ENCODE data around the gene DNALI1. TPM values are rescaled to one million over a fixed set of nuclear protein-coding genes. Genes with fewer than 3 reads are reported as not detected.

DNALI1 gene
- polyA plus RNA-seq, 1 experiment = 3.8 TPM

DNA sequence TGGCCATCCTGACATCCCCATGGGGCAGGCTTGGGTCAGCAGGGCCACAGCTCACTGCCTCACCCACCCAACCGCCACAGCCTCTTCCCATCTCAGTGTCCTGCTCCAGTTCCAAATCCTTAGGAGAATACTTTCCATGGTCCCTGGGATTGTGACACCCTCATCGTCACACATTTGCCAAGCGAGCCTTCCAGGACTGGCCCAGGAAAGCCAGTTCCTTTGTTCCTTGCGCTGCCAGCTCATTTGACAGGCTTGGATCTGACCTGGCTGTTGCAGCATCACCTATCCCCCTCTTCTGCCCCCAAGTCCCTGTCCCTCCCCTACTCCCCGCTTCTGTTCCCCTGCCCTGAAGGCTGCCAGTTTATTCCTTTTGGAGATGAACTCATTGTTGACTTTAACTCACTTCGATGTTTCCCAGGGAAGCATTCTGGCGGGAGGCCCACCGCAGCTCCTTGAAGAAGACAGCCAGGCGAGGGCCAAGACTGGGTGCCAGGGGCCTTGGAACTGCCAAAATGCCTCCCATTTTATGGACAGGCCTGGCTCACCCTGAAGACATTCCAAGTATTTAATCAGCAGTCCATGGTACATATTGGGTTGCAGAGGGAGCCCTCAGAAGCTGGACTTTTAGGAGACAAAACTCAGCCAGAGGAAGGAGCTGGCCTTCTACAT lies 49.2 kb downstream of the DNALI1 start:
- TF ChIP-seq, protein P1, sequence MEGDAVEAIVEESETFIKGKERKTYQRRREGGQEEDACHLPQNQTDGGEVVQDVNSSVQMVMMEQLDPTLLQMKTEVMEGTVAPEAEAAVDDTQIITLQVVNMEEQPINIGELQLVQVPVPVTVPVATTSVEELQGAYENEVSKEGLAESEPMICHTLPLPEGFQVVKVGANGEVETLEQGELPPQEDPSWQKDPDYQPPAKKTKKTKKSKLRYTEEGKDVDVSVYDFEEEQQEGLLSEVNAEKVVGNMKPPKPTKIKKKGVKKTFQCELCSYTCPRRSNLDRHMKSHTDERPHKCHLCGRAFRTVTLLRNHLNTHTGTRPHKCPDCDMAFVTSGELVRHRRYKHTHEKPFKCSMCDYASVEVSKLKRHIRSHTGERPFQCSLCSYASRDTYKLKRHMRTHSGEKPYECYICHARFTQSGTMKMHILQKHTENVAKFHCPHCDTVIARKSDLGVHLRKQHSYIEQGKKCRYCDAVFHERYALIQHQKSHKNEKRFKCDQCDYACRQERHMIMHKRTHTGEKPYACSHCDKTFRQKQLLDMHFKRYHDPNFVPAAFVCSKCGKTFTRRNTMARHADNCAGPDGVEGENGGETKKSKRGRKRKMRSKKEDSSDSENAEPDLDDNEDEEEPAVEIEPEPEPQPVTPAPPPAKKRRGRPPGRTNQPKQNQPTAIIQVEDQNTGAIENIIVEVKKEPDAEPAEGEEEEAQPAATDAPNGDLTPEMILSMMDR (IDR thresholded peaks at IDR 0.05; ENCODE audit: insufficient read depth, low read depth, low read length) = no peak
- ChIA-PET CTCF (interaction anchor here (0.8 to 11.7 kb wide), 2 partner anchors 77 to 104 kb away, joined by 3 to 214 read pairs; a partner anchor contains a TSS), POLR2A (no interaction called here)
- H3K27me3 ChIP-seq (ENCODE audit: control insufficient read depth, insufficient read depth, low read length) = peaks cover 9% of the 10 kb centered on the region
- no peaks in the 10 kb centered on the region for H3K36me3 ChIP-seq (ENCODE audit: control insufficient read depth, insufficient read depth, low read length)
- no peak for DNase-seq (ENCODE audit: low read depth)
- no peak overlapping the region for H3K4me3 ChIP-seq (ENCODE audit: low read depth, low read length)

DNA sequence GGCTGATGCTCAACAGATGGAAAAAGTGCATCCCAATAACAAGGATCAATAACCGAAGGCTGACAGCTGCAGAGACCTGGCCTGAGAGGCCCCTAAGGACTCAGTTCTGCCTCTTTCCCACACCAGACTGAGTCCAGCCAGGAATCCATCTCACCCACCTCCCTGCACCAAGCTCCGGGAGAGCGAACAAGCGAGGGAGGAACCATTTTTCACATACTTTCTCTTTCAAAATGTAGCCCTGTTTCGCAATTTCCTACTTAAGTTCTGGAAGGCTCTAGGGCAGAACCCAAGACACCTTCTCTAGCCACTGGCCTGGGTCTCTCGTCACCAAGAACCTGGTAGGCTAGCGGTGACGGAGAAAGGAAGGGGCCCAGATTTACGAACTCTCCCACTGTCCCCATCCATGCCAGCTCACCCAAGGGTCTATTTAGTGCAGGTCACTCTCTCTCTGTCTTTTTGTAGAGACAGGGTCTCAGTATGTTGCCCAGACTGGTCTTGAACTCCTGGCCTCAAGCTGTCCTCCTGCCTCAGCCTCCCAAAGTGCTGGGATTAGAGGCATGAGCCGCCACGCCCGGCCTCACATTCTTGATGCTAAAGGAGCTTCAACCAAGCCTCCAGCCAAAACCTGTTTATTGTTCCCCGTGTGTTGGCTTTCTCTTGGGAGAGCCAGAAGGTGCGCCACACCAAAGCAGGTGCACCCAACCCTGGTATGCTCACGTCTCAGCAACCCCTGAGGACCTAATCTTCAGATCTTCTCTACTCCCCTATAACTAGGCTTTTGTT lies 49.9 kb downstream of the DNALI1 start:
- Histone ChIP-seq H3K4me3 (ENCODE audit: low read depth, low read length) (no peak overlapping the region), H3K27me3 (ENCODE audit: control insufficient read depth, insufficient read depth, low read length) (peaks cover 9% of the 10 kb centered on the region), H3K36me3 (ENCODE audit: control insufficient read depth, insufficient read depth, low read length) (no peaks in the 10 kb centered on the region)
- CTCF ChIA-PET = interaction anchor here (0.6 to 11.7 kb wide), 5 partner anchors 8 to 103 kb away, joined by 3 to 214 read pairs (median 3); partner anchors contain the start of gene MEAF6
- POLR2A ChIA-PET = no interaction called here
- TF ChIP-seq, protein P1 (IDR thresholded peaks at IDR 0.05; ENCODE audit: insufficient read depth, low read depth, low read length) = no peak
- no peak for DNase-seq (ENCODE audit: low read depth)

DNA sequence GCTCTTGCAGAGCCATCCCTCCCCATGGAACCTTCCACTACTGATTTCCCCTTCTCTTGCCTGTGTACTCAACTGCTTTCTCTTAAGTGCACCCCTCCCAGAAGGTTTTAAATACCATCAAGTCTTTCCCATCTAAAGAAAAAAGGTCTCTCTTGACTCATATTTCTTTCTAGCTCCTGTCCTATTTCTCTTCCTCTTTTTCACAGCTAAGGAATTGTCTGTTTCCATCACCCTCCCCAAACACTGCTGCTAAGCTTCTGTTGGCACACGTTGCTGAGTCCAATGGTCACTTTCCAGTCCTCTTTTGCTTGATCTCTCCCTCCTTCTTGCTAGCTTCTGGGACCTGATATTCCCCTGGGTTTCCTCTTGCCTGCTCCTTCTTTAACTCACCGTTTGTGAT lies 52.3 kb downstream of the DNALI1 start:
- DNase-seq (ENCODE audit: low read depth) = no peak
- CTCF ChIA-PET = no interaction called here
- H3K36me3 ChIP-seq (ENCODE audit: control insufficient read depth, insufficient read depth, low read length) = no peaks in the 10 kb centered on the region
- peaks cover 9% of the 10 kb centered on the region for H3K27me3 ChIP-seq (ENCODE audit: control insufficient read depth, insufficient read depth, low read length)
- no peak overlapping the region for H3K4me3 ChIP-seq (ENCODE audit: low read depth, low read length)
- TF ChIP-seq, protein P1 (IDR thresholded peaks at IDR 0.05; ENCODE audit: insufficient read depth, low read depth, low read length) = no peak
- POLR2A ChIA-PET = no interaction called here

DNA sequence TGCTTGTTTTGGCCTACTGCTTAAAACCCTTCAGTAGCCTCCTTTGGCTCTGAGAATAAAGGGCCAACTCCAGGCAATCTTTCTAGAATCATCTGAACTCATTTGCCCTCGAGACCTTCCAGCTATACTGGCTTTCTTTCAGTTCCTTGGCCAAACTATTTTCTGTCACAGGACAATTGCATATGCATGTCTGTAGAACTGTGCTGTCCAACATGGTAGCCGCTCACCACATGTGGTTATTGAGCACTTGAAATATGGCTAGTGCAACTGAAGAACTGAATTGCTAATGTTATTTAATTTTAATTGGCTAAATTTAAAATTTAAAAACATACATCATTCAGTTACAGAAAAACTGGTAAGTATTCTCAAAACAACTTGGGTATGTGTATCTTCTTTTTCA lies 53.3 kb downstream of the DNALI1 start:
- no peak overlapping the region for H3K4me3 ChIP-seq (ENCODE audit: low read depth, low read length)
- no peak for DNase-seq (ENCODE audit: low read depth)
- H3K27me3 ChIP-seq (ENCODE audit: control insufficient read depth, insufficient read depth, low read length) = peaks cover 9% of the 10 kb centered on the region
- H3K36me3 ChIP-seq (ENCODE audit: control insufficient read depth, insufficient read depth, low read length) = no peaks in the 10 kb centered on the region
- CTCF ChIA-PET = no interaction called here
- TF ChIP-seq, protein P1 (IDR thresholded peaks at IDR 0.05; ENCODE audit: insufficient read depth, low read depth, low read length) = no peak
- POLR2A ChIA-PET = no interaction called here

DNA sequence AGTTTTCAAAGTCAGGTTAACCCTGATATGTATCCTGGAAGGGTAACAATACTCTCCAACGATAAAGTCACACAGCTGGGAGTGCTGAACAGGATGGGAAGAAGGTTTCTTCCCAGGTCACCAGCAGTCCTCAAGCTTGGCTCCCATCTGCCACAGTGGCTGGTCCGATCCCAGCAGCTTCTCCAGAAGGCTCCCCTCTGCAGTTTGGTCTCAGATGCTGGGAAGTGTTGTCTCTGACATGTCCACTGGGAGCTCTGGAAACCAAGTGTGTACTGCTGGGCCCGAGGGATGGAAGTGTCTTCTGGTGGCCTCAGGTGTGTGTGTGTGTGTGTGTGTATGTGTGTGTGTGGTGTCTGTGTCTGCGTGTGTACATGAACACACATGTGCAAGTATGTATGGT lies 55.4 kb downstream of the DNALI1 start:
- POLR2A ChIA-PET = no interaction called here
- Histone ChIP-seq H3K27me3 (ENCODE audit: control insufficient read depth, insufficient read depth, low read length) (peaks cover 12% of the 10 kb centered on the region), H3K36me3 (ENCODE audit: control insufficient read depth, insufficient read depth, low read length) (no peaks in the 10 kb centered on the region), H3K4me3 (ENCODE audit: low read depth, low read length) (no peak overlapping the region)
- DNase-seq (ENCODE audit: low read depth) = no peak
- CTCF ChIA-PET = interaction anchor here (1.1 kb wide), 1 partner anchor 70 kb away, joined by 3 read pairs; no protein-coding TSS in a partner anchor
- TF ChIP-seq, protein P1 (IDR thresholded peaks at IDR 0.05; ENCODE audit: insufficient read depth, low read depth, low read length) = no peak
